ENCODE data around the gene BTN1A1.

GRCh38 chr6:26516481-26517427, 16.7 kb downstream of the BTN1A1 start:
- no peak for TF ChIP-seq CTCF (conservative IDR thresholded peaks at IDR 0.05 in 1 of 2, IDR thresholded peaks at IDR 0.05 in 1 of 2; ENCODE audit: low read depth in 1 of 2, low read length in 2 of 2)
- no peak for TF ChIP-seq EZH2 (IDR thresholded peaks at IDR 0.05; ENCODE audit: low read length, missing control alignments)
